ENCODE measurements around the gene GMDS.
"Not testable (repeated sequence)": the region's sequence is repeated elsewhere in the genome, so short reads cannot be mapped to it uniquely, and the experiment has no call there.

Gene GMDS

DNA sequence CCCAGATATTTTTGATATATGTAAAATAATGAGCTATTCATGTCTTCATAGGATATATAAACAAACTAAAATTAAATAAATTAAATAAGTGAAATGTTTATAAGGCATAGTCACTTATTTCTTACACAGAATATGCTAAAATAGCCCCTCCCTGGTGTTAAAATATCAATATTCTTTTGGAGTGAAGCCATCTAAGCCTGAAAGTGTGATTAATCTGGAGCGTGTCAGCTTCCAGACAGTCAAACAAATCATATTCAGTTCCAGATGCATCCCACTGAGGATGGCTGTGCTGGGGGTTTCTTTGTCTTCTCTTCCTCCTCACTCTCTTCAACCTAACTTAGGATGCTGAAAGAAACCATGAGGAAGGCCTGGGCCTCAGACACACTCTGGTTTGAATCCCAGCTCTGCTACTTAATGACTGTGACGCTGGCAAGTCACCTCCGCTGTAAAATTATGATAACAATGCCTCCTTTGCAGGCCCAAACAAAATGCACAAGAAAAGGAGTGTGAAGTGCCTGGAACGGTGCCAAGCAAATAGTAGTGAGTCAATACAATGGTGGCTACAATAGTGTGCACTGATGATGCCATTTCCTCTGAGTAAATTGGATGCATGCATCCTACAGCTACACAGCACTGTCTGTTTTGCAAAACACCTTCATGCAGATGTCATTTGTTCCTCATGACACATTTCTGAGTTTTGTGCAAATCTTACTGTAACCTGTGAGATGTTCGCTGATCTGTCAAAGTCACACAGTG lies 474.3 kb downstream of the GMDS start:
- DNase-seq (ENCODE audit: low spot score), result no peak

GRCh38 chr6:1770435-1770843 lies 475.0 kb downstream of the GMDS start:
- no peak for DNase-seq (ENCODE audit: low spot score)

- DNase-seq (ENCODE audit: low spot score), result no peak
Measured at GRCh38 chr6:1767481-1768246, 477.7 kb downstream of the GMDS start.

- DNase-seq (ENCODE audit: low spot score), result no peak
Measured at GRCh38 chr6:1766654-1767053, 478.8 kb downstream of the GMDS start.

DNA sequence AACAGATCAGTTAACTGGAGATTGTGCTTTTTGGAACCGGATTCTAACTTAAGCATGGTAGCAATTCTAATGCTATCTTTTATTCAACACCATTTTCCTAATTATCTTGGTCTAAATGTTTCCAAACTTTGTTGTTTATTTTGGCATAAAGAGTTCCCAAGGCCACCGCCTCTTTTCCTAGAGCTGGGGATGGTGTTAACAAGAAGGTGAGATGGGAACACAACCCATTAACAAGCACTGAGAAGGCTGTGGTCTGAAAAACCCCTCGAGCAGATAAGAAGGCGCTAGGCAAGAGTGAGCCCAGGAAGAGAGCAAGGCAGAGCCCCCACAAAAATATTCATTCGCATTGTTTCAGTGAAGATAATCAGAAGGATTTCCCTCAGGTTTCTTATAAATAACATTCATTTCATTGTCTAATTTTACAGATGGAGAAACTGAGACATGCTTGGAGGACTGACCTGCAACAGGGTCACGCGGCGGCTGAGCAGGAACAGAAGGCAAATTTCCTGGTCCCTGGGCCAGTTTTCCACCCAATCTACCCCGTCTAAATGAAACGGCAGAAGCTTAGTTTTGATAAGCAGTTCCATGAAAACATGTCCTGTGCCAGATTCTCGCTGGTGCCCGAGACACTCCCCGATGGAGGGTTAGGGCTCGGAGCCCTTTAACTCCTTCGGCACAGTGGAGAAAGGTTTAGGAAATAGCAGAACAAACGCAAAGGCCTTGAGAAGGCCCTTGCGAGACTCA lies 480.1 kb downstream of the GMDS start:
- DNase-seq (ENCODE audit: low spot score), result no peak

DNA sequence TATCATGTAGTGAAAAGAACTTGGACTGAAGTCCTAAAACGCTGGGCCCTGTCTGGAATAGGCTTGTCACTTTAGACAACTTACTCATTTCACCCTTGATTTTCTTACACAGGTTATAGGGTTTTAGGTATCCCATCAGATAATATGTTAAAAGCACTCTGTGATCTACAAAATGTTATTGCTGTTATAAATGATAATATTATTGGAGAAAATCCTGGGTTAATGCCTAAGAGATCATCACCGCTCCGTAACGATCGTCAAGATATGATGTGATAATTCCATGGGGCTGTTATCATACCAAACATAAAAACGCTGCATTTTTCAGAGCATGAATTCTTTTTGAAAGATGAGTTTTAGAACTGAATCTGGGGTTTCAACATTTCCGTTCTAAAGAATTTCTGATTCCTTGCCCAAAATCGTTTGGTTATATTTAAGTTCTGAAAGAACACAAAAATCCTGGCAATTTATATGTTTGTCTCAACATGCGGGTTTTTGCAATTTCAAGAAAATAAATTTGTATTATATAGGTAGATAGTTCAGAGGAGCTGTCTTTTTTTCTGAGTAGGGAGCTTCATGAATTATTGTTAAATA lies 480.9 kb downstream of the GMDS start:
- DNase-seq (ENCODE audit: low spot score), result no peak

GRCh38 chr6:1763404-1763803 lies 482.0 kb downstream of the GMDS start:
- DNase-seq (ENCODE audit: low spot score), result no peak

DNA sequence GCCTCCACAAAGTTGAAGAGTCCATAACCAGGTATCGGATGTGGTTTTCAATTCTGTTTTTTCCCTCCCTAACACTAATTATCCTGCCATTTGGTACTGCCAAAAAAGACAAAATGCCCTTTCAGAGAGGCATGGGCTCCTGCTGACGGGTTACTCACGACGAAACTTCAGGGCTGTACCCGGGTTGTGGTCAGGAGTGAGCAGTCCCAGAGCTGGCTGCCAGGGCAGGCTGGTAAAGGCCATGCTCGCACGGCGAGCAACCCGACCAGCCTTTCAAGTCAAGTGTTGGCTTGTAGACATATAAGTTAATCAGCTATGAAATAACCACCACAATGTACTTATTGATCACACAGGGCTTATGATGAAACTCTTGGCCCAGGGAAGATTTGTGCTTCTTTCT lies 483.2 kb downstream of the GMDS start:
- no peak for DNase-seq (ENCODE audit: low spot score)

DNA sequence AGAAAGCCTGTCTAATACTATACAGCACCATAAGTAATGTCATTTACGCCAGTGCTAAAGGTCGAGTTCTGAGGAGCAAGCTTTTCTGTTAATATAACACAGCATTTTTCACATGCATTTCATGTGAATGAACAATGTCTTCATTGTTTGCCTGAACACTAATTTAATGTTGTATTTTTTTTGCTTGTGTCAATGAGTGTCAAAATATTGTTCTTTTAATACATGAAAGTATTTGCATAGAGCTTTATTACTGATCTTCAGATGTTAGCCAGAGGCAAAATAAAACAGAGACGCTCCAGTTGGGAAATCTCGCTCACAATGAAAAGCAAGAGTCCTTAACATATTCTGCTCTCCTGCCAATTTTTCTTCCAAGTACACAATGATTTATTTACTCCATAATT lies 483.9 kb downstream of the GMDS start:
- no peak for DNase-seq (ENCODE audit: low spot score)

GRCh38 chr6:1760876-1761275 lies 484.5 kb downstream of the GMDS start:
- no peak for DNase-seq (ENCODE audit: low spot score)

- DNase-seq (ENCODE audit: low spot score), result no peak
Measured at GRCh38 chr6:1759870-1760269, 485.5 kb downstream of the GMDS start.

DNA sequence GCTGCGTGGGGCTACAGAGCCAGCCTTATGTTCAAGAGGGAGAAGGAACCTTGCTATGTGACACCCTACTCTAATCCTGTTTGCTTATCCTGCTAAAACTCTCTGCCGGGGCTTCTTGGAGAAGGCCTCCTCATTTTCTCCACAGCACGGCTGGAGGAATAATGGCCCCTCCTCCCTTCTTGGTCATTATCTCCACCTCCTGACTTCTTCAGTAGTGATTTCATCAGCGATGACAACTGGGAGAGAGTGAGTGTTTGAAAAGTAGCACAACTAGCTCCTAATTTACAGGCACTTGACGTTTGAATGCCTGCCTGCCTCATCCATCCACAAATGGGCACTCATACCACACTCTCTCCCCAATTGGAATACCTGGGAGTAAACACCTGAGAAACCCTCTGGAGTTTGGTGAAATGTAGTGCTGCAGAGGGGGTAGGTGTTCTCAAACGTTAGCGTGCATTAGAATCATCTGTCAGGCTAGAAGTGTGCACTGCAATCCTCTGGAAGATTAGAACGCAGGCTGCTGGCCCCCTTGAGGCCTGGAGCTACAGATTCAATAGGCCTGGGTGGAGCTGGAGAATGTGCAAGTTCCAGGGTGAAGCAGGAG lies 487.2 kb downstream of the GMDS start:
- no peak for DNase-seq (ENCODE audit: low spot score)

DNA sequence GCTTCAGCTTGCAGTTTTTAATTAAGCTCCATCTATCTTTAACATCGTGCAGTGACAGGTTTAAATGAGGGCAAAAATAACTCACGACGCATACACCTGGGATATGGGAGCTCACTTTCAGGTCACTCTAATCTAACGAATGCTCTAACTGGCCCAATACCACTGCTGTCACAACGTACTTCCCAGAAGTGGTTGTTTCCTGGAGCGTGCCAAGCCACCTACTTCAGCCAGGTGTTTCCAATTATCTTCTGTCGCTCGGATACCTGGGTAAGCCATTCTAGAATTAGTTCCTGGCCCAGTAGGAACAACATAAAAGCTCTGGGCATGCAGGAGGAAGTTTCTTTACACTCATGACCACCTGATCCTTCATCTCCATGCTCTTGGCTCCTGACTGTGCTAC lies 488.3 kb downstream of the GMDS start:
- no peak for DNase-seq (ENCODE audit: low spot score)

GRCh38 chr6:1756472-1757129 lies 488.8 kb downstream of the GMDS start:
- no peak for DNase-seq (ENCODE audit: low spot score)

DNA sequence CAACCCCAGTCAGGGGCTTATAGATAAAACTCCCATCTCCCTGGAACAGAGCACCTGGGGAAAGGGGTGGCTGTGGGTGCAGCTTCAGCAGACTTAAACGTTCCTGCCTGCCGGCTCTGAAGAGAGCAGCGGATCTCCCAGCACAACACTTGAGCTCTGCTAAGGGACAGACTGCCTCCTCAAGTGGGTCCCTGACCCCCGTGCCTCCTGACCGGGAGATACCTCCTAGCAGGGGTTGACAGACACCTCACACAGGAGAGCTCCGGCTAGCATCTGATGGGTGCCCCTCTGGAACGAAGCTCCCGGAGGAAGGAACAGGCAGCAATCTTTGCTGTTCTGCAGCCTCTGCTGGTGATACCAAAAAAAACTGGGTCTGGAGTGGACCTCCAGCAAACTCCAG lies 494.3 kb downstream of the GMDS start:
- not testable (repeated sequence) for DNase-seq (ENCODE audit: low spot score)

DNA sequence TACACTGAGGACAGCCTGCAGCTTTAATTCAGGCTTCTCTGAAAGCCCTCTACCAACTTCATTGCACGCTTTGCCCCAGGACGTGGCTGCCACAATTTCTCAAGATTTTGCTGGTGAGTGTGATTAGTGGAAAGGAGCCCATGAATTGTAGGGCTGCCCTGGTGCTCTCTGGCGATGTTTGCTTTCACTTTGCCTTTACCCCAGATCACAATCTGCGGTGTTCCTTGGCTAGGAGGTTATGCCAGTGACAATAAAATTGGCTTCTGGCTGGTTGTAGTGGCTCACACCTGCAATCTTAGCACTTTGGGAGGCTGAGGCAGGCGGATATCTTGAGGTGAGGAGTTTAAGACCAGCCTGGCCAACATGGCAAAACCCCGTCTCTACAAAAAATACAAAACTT lies 496.4 kb downstream of the GMDS start:
- DNase-seq (ENCODE audit: low spot score), result no peak

GRCh38 chr6:1747531-1747930 lies 497.9 kb downstream of the GMDS start:
- DNase-seq (ENCODE audit: low spot score), result no peak

DNA sequence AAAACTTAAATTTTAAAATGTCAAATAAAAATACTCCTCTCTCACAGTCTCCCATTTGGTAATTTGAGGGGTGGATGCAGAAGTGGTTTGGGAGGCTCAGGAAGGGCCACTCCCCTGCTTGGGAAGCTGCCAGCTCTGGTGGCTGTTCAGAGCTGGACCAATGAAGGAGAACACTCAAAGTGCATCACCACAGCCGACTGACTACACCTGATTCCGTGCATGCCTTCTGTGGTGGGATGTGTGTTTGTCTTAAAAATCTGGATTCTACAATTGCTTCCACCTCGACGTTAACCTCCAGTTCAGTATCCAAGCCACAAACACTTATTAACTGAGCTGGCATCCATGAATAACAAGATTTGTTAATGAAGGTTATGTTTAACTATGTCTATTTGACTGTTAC lies 498.4 kb downstream of the GMDS start:
- DNase-seq (ENCODE audit: low spot score), result no peak

DNA sequence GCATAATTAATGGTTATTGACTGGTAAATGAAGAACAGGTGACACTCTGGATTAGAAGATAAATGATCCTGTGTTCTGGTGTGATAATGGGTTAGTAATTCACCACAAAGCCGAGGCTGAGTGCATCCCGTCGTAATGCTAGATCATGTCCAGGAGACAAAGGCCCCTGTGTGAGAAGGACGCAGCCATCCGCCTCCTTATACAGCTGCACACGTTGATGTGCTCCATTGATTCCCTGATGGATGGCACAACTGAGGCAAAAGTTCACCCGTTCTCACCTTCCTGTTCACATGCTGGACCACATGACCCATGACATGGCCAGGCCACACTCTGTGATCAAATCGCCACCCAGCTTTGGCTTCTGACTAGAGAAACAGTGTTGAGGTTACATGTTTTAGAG lies 499.6 kb downstream of the GMDS start:
- DNase-seq (ENCODE audit: low spot score), result no peak

DNA sequence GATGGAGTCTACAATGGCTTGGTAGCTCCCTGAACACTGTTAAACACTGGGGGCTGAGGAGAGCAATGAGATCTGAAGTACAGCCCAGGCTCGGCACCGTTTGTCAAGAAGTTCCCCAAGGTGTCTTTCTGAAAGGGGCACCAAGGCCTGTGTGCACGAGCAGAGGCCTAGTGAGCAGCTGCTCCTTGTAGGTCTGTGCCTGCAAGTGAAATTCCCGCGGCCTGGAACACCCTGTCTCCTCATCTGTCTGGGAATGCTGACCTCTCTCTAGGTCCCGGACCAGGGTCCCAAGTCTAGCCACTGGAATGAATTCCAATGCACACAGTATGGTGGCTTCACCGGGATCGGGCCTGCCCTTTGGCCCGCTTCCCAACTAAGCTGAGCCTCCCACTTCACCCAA lies 500.9 kb downstream of the GMDS start:
- DNase-seq (ENCODE audit: low spot score), result no peak

GRCh38 chr6:1739680-1740079 lies 505.7 kb downstream of the GMDS start:
- no peak for DNase-seq (ENCODE audit: low spot score)

- no peak for DNase-seq (ENCODE audit: low spot score)
Measured at GRCh38 chr6:1739220-1739619, 506.2 kb downstream of the GMDS start.
